Thoracic aorta (tissue), 2 donors: ENCODE measurements around the gene PHF21B. TPM values are rescaled to one million over a fixed set of nuclear protein-coding genes. Genes with fewer than 3 reads are reported as not detected.

Experiments
- ATAC-seq: fragments of 150-250 bp; one replicate; pipeline ENCODE4 v1.8.0; 2017; ENCODE audit warnings: low read depth; ENCODE audit not compliant: insufficient number of reproducible peaks, low FRiP score
- DNase-seq: peaks from one replicate; pipeline ENCODE4 v3.0.0-alpha.2; 2020; ENCODE audit warnings: low spot score
- H3K27ac ChIP-seq, 2 donors: fragments of 200-600 bp; sonication (generic); 1 replicate in 1 of 2; 2 replicates in 1 of 2; pipeline ENCODE4 v1.5.1; 2016; ENCODE audit warnings: mild to moderate bottlenecking in 2 of 2, moderate library complexity in 2 of 2
- H3K27me3 ChIP-seq: fragments of 200-600 bp; sonication (generic); replicated peaks from 2 replicates; pipeline ENCODE4 v1.6.0; 2016; ENCODE audit warnings: mild to moderate bottlenecking; ENCODE audit not compliant: insufficient read depth
- H3K36me3 ChIP-seq: fragments of 200-600 bp; sonication (generic); one replicate; pipeline ENCODE4 v1.5.1; 2016
- H3K4me1 ChIP-seq, 2 donors: fragments of 200-600 bp; sonication (generic); 1 replicate in 1 of 2; 2 replicates in 1 of 2; pipeline versions ENCODE4 v1.5.1 to v1.6.0; 2016; ENCODE audit warnings: low read depth in 2 of 2, mild to moderate bottlenecking in 1 of 2; ENCODE audit not compliant: control insufficient read depth in 1 of 2
- H3K4me3 ChIP-seq: fragments of 200-600 bp; sonication (generic); 2 replicates; pipeline ENCODE4 v1.5.1; 2016; ENCODE audit warnings: mild to moderate bottlenecking
- H3K9me3 ChIP-seq: fragments of 200-600 bp; sonication (generic); 2 replicates; pipeline ENCODE4 v1.5.1; 2016
- CTCF ChIP-seq: fragments of 200-600 bp; sonication (generic); IDR thresholded peaks from one replicate; pipeline ENCODE4 v1.5.1; 2019; ENCODE audit warnings: antibody characterized with exemption
- total RNA-seq, 2 donors: library from RNA; depleted of rRNA; stranded (reverse); fragments of >200 nt; gene quantifications; one replicate each; pipeline versions ENCODE4 v1.1.0 to v1.2.3, GENCODE V29; 2016

PHF21B gene
- total RNA-seq, 2 donors from 2014 or later, result 2.1 TPM; not detected in 1

GRCh38 chr22:44979154-44979553, 30.7 kb downstream of the PHF21B start:
- no peak for ATAC-seq
- TF ChIP-seq CTCF, result no peak
- DNase-seq, result no peak

GRCh38 chr22:44975427-44976262, 34.2 kb downstream of the PHF21B start:
- no peak for DNase-seq
- Histone ChIP-seq H3K4me1 (no peaks in the 10 kb centered on the region), H3K27ac (no peak overlapping the region), H3K9me3 (no peaks in the 10 kb centered on the region), H3K27me3 (no peaks in the 10 kb centered on the region), H3K36me3 (no peaks in the 10 kb centered on the region), H3K4me3 (no peak overlapping the region)
- no peak for ATAC-seq
- TF ChIP-seq CTCF, result peak; percentile 27

More at GRCh38 chr22:44979154-44979553, 30.7 kb downstream of the PHF21B start:
- H3K4me1 ChIP-seq, result no peaks in the 10 kb centered on the region
- H3K4me3 ChIP-seq, result no peak overlapping the region
- no peak overlapping the region for H3K27ac ChIP-seq
- H3K36me3 ChIP-seq, result no peaks in the 10 kb centered on the region
- H3K27me3 ChIP-seq, result no peaks in the 10 kb centered on the region
- no peaks in the 10 kb centered on the region for H3K9me3 ChIP-seq

GRCh38 chr22:44974454-44974853, 35.4 kb downstream of the PHF21B start:
- no peaks in the 10 kb centered on the region for H3K9me3 ChIP-seq
- ATAC-seq, result no peak
- no peaks in the 10 kb centered on the region for H3K36me3 ChIP-seq
- no peaks in the 10 kb centered on the region for H3K27me3 ChIP-seq
- no peak overlapping the region for H3K27ac ChIP-seq
- no peaks in the 10 kb centered on the region for H3K4me1 ChIP-seq
- no peak overlapping the region for H3K4me3 ChIP-seq
- TF ChIP-seq CTCF, result no peak
- no peak for DNase-seq

- no peaks in the 10 kb centered on the region for H3K27me3 ChIP-seq
- no peaks in the 10 kb centered on the region for H3K9me3 ChIP-seq
- ATAC-seq (no peak), DNase-seq (no peak)
- H3K4me3 ChIP-seq, result no peak overlapping the region
- H3K36me3 ChIP-seq, result no peaks in the 10 kb centered on the region
- H3K27ac ChIP-seq, result no peak overlapping the region
- TF ChIP-seq CTCF, result no peak
- no peaks in the 10 kb centered on the region for H3K4me1 ChIP-seq
These were observed 36.0 kb downstream of the PHF21B start for GRCh38 chr22:44973829-44974228.

GRCh38 chr22:44972363-44973083, 37.3 kb downstream of the PHF21B start:
- Histone ChIP-seq H3K9me3 (no peaks in the 10 kb centered on the region), H3K27ac (no peak overlapping the region), H3K36me3 (no peaks in the 10 kb centered on the region), H3K4me3 (no peak overlapping the region), H3K27me3 (no peaks in the 10 kb centered on the region), H3K4me1 (no peaks in the 10 kb centered on the region)
- ATAC-seq (no peak), DNase-seq (no peak)
- no peak for TF ChIP-seq CTCF
